Epithelial cell of proximal tubule (primary cell): ENCODE results near the gene FKBP15. TPM values are rescaled to one million over a fixed set of nuclear protein-coding genes. Genes with fewer than 3 reads are reported as not detected.

Experiments
- DNase-seq: peaks from one replicate; pipeline ENCODE4 v3.0.0-alpha.2; 2011; ENCODE audit warnings: low read depth
- H3K4me3 ChIP-seq: 2 replicates; pipeline ENCODE4 v1.5.1; 2011; ENCODE audit warnings: low read depth, mild to moderate bottlenecking, low read length
- total RNA-seq: library from RNA; depleted of rRNA; stranded (reverse); fragments of >200 nt; gene quantifications from 2 replicates; pipeline ENCODE4 v1.2.3, GENCODE V29; 2015
- TF ChIP-seq, protein P1 (sequence below): conservative IDR thresholded peaks from 2 replicates; pipeline ENCODE4 v1.5.1; 2012; ENCODE audit warnings: low read depth, mild to moderate bottlenecking, low read length

Gene FKBP15
- total RNA-seq, 1 donor from 2014 or later = 14.6 TPM

- TF ChIP-seq, protein P1, sequence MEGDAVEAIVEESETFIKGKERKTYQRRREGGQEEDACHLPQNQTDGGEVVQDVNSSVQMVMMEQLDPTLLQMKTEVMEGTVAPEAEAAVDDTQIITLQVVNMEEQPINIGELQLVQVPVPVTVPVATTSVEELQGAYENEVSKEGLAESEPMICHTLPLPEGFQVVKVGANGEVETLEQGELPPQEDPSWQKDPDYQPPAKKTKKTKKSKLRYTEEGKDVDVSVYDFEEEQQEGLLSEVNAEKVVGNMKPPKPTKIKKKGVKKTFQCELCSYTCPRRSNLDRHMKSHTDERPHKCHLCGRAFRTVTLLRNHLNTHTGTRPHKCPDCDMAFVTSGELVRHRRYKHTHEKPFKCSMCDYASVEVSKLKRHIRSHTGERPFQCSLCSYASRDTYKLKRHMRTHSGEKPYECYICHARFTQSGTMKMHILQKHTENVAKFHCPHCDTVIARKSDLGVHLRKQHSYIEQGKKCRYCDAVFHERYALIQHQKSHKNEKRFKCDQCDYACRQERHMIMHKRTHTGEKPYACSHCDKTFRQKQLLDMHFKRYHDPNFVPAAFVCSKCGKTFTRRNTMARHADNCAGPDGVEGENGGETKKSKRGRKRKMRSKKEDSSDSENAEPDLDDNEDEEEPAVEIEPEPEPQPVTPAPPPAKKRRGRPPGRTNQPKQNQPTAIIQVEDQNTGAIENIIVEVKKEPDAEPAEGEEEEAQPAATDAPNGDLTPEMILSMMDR = no peak
- DNase-seq = no peak
- H3K4me3 ChIP-seq = no peak overlapping the region
Measured at GRCh38 chr9:113139225-113139829, 81.8 kb downstream of the FKBP15 start.

DNA sequence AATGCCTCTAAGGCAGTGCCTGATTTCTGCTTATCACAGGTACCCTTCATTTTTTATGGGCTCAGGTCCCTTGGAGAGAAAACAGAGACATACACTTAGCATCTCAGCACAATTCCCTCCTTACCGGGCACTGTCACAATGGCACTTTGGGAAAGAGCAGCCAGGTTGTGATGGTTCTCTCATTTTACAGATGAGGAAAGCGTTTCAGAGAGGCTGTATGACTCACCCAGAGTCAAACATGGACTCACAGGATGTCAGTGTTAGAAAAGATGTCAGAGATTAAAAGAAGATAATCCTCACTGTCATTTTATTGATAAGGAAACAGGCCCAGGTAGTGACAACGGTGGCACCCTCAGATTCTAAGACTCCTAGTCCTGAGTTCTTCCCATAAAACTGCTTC, 82.3 kb downstream of the FKBP15 start:
- TF ChIP-seq, protein P1 = no peak
- DNase-seq = no peak
- H3K4me3 ChIP-seq = no peak overlapping the region

DNA sequence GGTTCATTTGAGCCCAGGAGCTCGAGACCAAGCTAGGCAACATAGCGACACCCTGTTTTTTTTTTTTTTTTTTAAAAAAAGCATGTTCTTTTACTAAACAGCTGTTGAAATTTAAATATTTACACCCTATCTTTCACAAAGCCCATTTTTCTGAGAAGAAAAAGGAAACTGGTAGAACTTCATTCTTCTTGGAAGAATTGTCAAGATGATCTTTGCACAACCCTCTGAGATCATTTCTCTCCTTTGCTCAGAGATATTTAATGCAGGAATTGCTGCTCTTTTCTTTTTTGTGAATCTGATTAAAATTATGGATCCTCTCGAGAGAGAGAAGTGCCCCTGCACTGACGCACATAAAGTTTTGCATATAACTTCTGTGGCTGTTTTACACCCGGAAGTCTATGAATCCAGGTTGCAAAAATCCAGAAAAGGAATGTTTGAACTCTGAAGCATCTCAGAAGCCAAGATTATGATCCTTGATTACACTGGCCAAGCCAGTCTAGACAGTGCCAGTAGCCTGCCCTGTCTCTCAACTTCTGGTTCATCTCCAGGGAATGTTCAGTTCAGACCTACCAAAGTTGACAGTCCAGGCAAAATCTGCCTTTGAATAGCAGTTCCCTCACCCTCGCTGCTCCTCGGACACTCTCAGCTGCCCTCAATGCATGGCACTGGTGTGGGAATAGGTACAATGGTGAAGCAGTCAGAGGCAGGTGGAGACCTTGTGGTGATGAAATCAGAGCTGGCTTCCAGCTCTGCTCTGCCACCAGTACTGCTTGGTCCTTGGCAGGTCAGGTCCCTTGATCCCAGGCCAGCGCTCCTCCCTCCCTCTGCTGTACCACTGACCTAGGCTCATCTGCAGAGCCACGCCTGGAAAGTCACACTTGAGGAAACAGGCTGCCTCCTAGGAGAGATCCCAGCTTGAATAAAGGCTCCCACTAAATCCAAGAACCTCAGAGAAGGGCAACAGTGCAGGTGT, 83.6 kb downstream of the FKBP15 start:
- TF ChIP-seq, protein P1 = no peak
- no peak for DNase-seq
- H3K4me3 ChIP-seq = no peak overlapping the region

GRCh38 chr9:113131689-113132151, 89.4 kb downstream of the FKBP15 start:
- TF ChIP-seq, protein P1 = no peak
- DNase-seq = no peak

DNA sequence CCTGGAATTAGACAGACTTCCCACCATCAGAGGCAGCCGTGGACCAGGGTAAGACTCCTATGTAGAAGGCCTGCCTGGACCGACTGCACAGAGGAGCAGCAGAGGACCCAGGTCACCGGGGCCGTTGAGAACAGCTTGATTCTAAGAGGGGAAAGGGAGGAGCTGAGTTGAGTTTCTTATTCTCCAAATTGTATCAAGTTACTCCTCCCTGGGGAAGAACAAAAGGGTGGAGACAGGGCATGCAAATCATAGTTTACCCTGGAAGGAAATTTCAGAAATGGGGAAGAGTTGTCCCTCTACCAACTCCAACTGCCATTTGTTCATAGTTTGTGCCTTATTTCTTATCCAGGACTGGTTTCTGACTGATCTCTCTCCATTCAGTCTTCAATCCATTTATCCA, 91.2 kb downstream of the FKBP15 start:
- DNase-seq = no peak
- TF ChIP-seq, protein P1 = no peak
- H3K4me3 ChIP-seq = no peak overlapping the region

More at GRCh38 chr9:113131689-113132151, 89.4 kb downstream of the FKBP15 start:
- no peak overlapping the region for H3K4me3 ChIP-seq

DNA sequence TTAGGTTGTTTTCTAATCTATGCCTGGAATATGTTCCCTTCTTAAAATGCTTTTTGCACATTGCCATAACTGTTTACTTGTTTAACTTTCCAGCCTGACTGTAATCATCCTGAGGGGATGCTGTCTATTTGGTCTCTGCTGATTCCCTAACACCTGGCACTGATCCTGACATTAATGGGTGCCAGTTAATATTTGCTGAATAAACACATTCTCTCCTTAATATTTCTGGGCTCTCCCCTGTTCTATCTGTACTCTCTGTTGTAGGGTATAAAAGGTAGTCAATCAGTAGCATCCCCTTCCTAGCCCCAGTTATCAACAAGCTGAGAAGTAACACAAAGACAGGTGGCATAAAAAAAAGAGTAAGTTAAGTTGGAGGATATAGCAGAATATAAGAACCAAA, 91.6 kb downstream of the FKBP15 start:
- H3K4me3 ChIP-seq = no peak overlapping the region
- no peak for DNase-seq
- TF ChIP-seq, protein P1 = no peak
